Sigmoid colon (tissue), 3 donors: ENCODE data around the gene TRAF3.

Experiments
- POLR2A ChIP-seq, 2 donors: fragments of 450-650 bp; IDR thresholded peaks; one replicate each; pipeline ENCODE4 v1.6.1; 2016; ENCODE audit warnings: antibody characterized with exemption in 2 of 2, mild to moderate bottlenecking in 2 of 2, moderate library complexity in 2 of 2
- TF ChIP-seq, protein P1 (sequence below), 4 experiments: fragments of 450-650 bp in 3 of 4; fragments of 200-600 bp in 1 of 4; IDR thresholded peaks; one replicate each; pipeline ENCODE4 v1.5.1; 2016 to 2019; ENCODE audit warnings: antibody characterized with exemption in 4 of 4, mild to moderate bottlenecking in 3 of 4, moderate library complexity in 2 of 4

DNA sequence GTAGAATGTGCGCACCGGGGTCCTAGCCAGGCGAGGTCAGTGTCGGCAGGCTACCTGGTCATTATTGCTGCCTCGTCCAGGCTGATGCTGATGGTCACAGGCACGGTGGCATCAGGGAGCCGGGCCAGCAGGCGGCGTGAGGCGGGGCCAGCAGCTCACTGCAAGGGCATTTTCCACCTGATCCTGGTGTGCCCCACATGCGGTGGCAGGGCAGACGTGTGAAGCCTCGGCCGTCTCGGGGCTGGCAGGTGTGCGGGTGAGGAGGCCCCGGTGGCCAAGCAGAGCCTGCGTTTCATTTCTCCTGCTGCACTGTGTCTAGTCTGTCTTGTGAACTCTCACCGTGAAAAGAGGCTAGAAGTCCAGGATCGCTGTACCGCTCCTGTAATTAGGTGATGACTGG is 133.2 kb downstream of the TRAF3 start:
- TF ChIP-seq, protein P1, sequence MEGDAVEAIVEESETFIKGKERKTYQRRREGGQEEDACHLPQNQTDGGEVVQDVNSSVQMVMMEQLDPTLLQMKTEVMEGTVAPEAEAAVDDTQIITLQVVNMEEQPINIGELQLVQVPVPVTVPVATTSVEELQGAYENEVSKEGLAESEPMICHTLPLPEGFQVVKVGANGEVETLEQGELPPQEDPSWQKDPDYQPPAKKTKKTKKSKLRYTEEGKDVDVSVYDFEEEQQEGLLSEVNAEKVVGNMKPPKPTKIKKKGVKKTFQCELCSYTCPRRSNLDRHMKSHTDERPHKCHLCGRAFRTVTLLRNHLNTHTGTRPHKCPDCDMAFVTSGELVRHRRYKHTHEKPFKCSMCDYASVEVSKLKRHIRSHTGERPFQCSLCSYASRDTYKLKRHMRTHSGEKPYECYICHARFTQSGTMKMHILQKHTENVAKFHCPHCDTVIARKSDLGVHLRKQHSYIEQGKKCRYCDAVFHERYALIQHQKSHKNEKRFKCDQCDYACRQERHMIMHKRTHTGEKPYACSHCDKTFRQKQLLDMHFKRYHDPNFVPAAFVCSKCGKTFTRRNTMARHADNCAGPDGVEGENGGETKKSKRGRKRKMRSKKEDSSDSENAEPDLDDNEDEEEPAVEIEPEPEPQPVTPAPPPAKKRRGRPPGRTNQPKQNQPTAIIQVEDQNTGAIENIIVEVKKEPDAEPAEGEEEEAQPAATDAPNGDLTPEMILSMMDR (IDR thresholded peaks at IDR 0.05) = no peak
- TF ChIP-seq POLR2A (IDR thresholded peaks at IDR 0.05) = no peak
